Vagina (tissue), 2 donors: Measurements from ENCODE around the gene LRG1.
"Not testable (repeated sequence)": the region's sequence is repeated elsewhere in the genome, so short reads cannot be mapped to it uniquely, and the experiment has no call there.

ENCODE experiments used
- CTCF ChIP-seq, 3 experiments: fragments of 450-650 bp in 2 of 3; fragments of 200-600 bp in 1 of 3; sonication (generic) in 1 of 3; IDR thresholded peaks; one replicate each; pipeline ENCODE4 v1.5.1; 2017 to 2019; ENCODE audit warnings: antibody characterized with exemption in 3 of 3, mild to moderate bottlenecking in 2 of 3, moderate library complexity in 2 of 3
- POLR2A ChIP-seq, 2 donors: fragments of 450-650 bp; IDR thresholded peaks; one replicate each; pipeline ENCODE4 v1.6.1; 2017; ENCODE audit warnings: antibody characterized with exemption in 2 of 2, mild to moderate bottlenecking in 2 of 2, moderate library complexity in 2 of 2
- POLR2AphosphoS5 ChIP-seq, 2 donors: sonication (generic); formaldehyde crosslinking; IDR thresholded peaks; one replicate each; pipeline ENCODE4 v1.9.0; 2017; ENCODE audit warnings: antibody characterized with exemption in 2 of 2, mild to moderate bottlenecking in 2 of 2, low read depth in 1 of 2; ENCODE audit not compliant: insufficient read depth in 1 of 2

GRCh38 chr19:4541806-4542145 is 1.9 kb upstream of the LRG1 start:
- TF ChIP-seq CTCF (IDR thresholded peaks at IDR 0.05); POLR2A (IDR thresholded peaks at IDR 0.05); POLR2AphosphoS5 (IDR thresholded peaks at IDR 0.05; ENCODE audit: insufficient read depth in 1 of 2, low read depth in 1 of 2): not testable (repeated sequence)
